ENCODE results near the gene ANLN.

- TF ChIP-seq CTCF (IDR thresholded peaks at IDR 0.05) = no peak
- TF ChIP-seq TCF7L2 (IDR thresholded peaks at IDR 0.05; ENCODE audit: low read depth, low read length) = no peak
- no peak for TF ChIP-seq POLR2AphosphoS5 (IDR thresholded peaks at IDR 0.05; ENCODE audit: low read depth, low read length)
- no peak for TF ChIP-seq REST (IDR thresholded peaks at IDR 0.05; ENCODE audit: insufficient read depth in 1 of 2, low read depth in 2 of 2, low read length in 1 of 2)
These were observed 15.2 kb downstream of the ANLN start for GRCh38 chr7:36404639-36405408.

All from Panc1 (cell line).